HepG2 (cell line): ENCODE results near the gene NDUFB7. TPM values are rescaled to one million over a fixed set of nuclear protein-coding genes. Genes with fewer than 3 reads are reported as not detected.

ENCODE experiments used
- ARNT2 ChIP-seq: sonication (generic); formaldehyde crosslinking; IDR thresholded peaks from 2 replicates; pipeline ENCODE4 v1.8.0; 2022; ENCODE audit warnings: mild to moderate bottlenecking, low read depth, missing genetic modification reagents, moderate library complexity
- ATF3 ChIP-seq: sonication (generic); formaldehyde crosslinking; IDR thresholded peaks from 2 replicates; pipeline ENCODE4 v1.4.0; 2020; ENCODE audit warnings: missing genetic modification reagents
- BCLAF1 ChIP-seq: fragments of 450-650 bp; IDR thresholded peaks from 2 replicates; pipeline ENCODE4 v1.6.1; 2017; ENCODE audit warnings: mild to moderate bottlenecking
- CHD2 ChIP-seq: IDR thresholded peaks from 2 replicates; pipeline ENCODE4 v1.6.1; 2011; ENCODE audit warnings: low read depth, low read length, improper control_type of control experiment
- DRAP1 ChIP-seq: IDR thresholded peaks from 2 replicates; pipeline ENCODE4 v1.6.1; 2016; ENCODE audit warnings: missing genetic modification reagents, missing compliant biosample characterization
- LBX2 ChIP-seq: sonication (generic); formaldehyde crosslinking; IDR thresholded peaks from 2 replicates; pipeline ENCODE4 v1.5.0; 2020; ENCODE audit warnings: missing genetic modification reagents, mild to moderate bottlenecking, borderline replicate concordance
- MTF1 ChIP-seq: sonication (generic); formaldehyde crosslinking; IDR thresholded peaks from 2 replicates; pipeline ENCODE4 v1.5.0; 2020; ENCODE audit warnings: missing genetic modification reagents
- NFIC ChIP-seq: IDR thresholded peaks from 2 replicates; pipeline ENCODE4 v1.6.1; 2012; ENCODE audit warnings: mild to moderate bottlenecking, low read length, inconsistent platforms
- POGK ChIP-seq: sonication (generic); formaldehyde crosslinking; conservative IDR thresholded peaks from 2 replicates; pipeline ENCODE4 v1.8.0; 2022; ENCODE audit warnings: mild to moderate bottlenecking, moderate library complexity, missing genetic modification reagents
- RBM39 ChIP-seq: fragments of 200-400 bp; formaldehyde crosslinking; IDR thresholded peaks from one replicate; pipeline ENCODE4 v1.6.1; 2018; ENCODE audit warnings: antibody characterized with exemption, mild to moderate bottlenecking, low read depth, low read length; ENCODE audit not compliant: poor library complexity, severe bottlenecking
- SOX13 ChIP-seq, 3 experiments: fragments of 450-650 bp in 1 of 3; sonication (generic) in 1 of 3; formaldehyde crosslinking in 1 of 3; IDR thresholded peaks in 2 of 3; conservative IDR thresholded peaks in 1 of 3; 2 replicates each; pipeline versions ENCODE4 v1.5.0 to v1.6.1; 2016 to 2020; ENCODE audit warnings: antibody characterized with exemption in 1 of 3, mild to moderate bottlenecking in 1 of 3, missing compliant biosample characterization in 1 of 3, missing genetic modification reagents in 1 of 3, moderate library complexity in 1 of 3
- TBL1XR1 ChIP-seq: fragments of 150-350 bp; IDR thresholded peaks from 2 replicates; pipeline ENCODE4 v1.6.1; 2014; ENCODE audit warnings: borderline replicate concordance, low read length; ENCODE audit not compliant: partially characterized antibody
- ZNF619 ChIP-seq: sonication (generic); formaldehyde crosslinking; IDR thresholded peaks from 2 replicates; pipeline ENCODE4 v1.4.0; 2020; ENCODE audit warnings: mild to moderate bottlenecking, missing genetic modification reagents
- polyA plus RNA-seq, 8 experiments: library from polyadenylated mRNA; depleted of rRNA in 3 of 8; stranded (reverse) in 7 of 8; unstranded in 1 of 8; fragments of >200 nt; fragmentation: Illumina TruSeq in 4 of 8; extraction: Trizol in 4 of 8; gene quantifications; 2 replicates each; pipeline versions ENCODE4 v1.2.1 to v1.2.3, GENCODE V29; 2011 to 2016; ENCODE audit warnings: low read depth in 4 of 8, missing spikeins in 1 of 8, mixed read lengths in 1 of 8; ENCODE audit not compliant: insufficient read depth in 1 of 8
- total RNA-seq, 5 experiments: library from RNA; depleted of rRNA; stranded (reverse); fragments of >200 nt; fragmentation: Illumina TruSeq; extraction: Trizol; gene quantifications; 2 replicates each; pipeline ENCODE4 v1.2.3, GENCODE V29; 2016; ENCODE audit warnings: low read depth in 1 of 5

The NDUFB7 gene
- total and polyA plus RNA-seq, 2 of the 13 experiments (the other 11 are each of a cell fraction or from before 2014, with no cell fraction given) = 156 to 198 TPM

GRCh38 chr19:14529254-14530004 lies 42.4 kb downstream of the NDUFB7 start, which contains the start of gene TECR (continued):
- TF ChIP-seq ARNT2 (CRISPR knock-in tag) (peak; percentile 42; the same call in 1 of the 2 replicates), MTF1 (CRISPR knock-in tag) (no peak), RBM39 (peak; percentile 28), ATF3 (CRISPR knock-in tag) (peak; percentile 46; the same call in 1 of the 2 replicates), ZNF619 (peak; percentile 53; the same call in 1 of the 2 replicates), LBX2 (peak; percentile 46; the same call in 1 of the 2 replicates), TBL1XR1 (no peak), POGK (CRISPR knock-in tag) (no peak; the same call in 1 of the 2 replicates), SOX13 (IDR thresholded peaks at IDR 0.05) (no peak), SOX13 (CRISPR knock-in tag; conservative IDR thresholded peaks at IDR 0.05 in 1 of 2, IDR thresholded peaks at IDR 0.05 in 1 of 2) (no peak), NFIC (no peak), BCLAF1 (no peak), DRAP1 (CRISPR knock-in tag) (peak; percentile 99), CHD2 (no peak)
